ENCODE results near the gene PHOSPHO2.

The PHOSPHO2 gene

DNA sequence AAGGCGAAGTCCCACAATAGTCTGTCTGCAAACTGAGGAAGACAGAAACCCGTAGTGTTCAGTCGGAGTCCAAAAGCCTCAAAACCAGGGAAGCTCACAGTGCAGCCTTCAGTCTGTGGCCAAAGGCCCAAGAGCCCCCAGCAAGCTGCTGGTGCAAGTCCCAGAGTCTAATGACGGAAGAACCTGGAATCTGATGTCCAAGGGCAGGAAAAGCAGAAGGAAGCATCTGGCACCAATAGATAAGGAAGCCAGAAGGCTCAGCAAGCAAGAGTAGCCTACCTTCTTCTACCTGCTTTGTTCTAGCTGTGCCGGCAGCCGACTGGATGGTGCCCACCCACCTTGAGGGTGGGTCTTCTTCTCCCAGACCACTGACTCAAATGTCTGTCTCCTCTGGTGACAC, 21.9 kb upstream of the PHOSPHO2 start:
- peaks cover 12% of the 10 kb centered on the region; the same call in 1 of the 2 replicates for H3K4me1 ChIP-seq (ENCODE audit: low read length)
- H3K79me2 ChIP-seq (ENCODE audit: low read length): no peaks in the 10 kb centered on the region
- no peaks in the 10 kb centered on the region for H3K9me2 ChIP-seq (replicated peaks; ENCODE audit: insufficient read depth, low read length)
- H2AFZ ChIP-seq (ENCODE audit: low read length): no peak overlapping the region
- H3K4me2 ChIP-seq (ENCODE audit: low read depth, low read length): no peak overlapping the region
- no peak overlapping the region for H3K9ac ChIP-seq (ENCODE audit: low read length)
- H3F3A ChIP-seq (ENCODE audit: insufficient read depth, low read length): no peaks in the 10 kb centered on the region
- no peak overlapping the region for H3K4me3 ChIP-seq (ENCODE audit: low read length)
- no peaks in the 10 kb centered on the region for H4K20me1 ChIP-seq (ENCODE audit: insufficient read depth, low read length)
- H3K9me3 ChIP-seq (replicated peaks; ENCODE audit: insufficient read depth, low read length): no peaks in the 10 kb centered on the region
- H3K27me3 ChIP-seq (replicated peaks; ENCODE audit: insufficient read depth, low read length): no peaks in the 10 kb centered on the region
- H3K36me3 ChIP-seq (replicated peaks; ENCODE audit: insufficient read depth, low read length): no peaks in the 10 kb centered on the region
- H3K27ac ChIP-seq (ENCODE audit: low read length): no peak overlapping the region
- TF ChIP-seq, protein P1, sequence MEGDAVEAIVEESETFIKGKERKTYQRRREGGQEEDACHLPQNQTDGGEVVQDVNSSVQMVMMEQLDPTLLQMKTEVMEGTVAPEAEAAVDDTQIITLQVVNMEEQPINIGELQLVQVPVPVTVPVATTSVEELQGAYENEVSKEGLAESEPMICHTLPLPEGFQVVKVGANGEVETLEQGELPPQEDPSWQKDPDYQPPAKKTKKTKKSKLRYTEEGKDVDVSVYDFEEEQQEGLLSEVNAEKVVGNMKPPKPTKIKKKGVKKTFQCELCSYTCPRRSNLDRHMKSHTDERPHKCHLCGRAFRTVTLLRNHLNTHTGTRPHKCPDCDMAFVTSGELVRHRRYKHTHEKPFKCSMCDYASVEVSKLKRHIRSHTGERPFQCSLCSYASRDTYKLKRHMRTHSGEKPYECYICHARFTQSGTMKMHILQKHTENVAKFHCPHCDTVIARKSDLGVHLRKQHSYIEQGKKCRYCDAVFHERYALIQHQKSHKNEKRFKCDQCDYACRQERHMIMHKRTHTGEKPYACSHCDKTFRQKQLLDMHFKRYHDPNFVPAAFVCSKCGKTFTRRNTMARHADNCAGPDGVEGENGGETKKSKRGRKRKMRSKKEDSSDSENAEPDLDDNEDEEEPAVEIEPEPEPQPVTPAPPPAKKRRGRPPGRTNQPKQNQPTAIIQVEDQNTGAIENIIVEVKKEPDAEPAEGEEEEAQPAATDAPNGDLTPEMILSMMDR (IDR thresholded peaks at IDR 0.05; ENCODE audit: low read length): no peak
- no peak for DNase-seq

DNA sequence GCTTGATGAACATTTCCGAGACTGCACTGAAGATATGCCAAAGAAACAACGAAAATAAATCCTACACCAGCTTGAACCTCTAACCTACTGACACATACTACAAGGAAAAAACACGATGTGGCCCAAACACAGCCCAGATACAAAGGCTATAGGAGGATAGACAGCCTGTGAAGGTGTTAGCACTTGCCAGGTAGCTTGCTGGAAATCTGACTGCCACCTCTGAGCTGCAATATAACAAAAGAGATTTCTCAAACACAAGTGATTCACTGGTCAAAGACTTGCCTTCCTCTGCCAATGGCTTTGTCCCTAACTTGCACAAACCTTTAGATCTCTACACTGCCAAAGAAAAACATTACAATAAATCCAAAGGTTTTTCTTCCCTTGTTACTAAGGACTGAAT, 21.2 kb upstream of the PHOSPHO2 start:
- Histone ChIP-seq H3K36me3 (replicated peaks; ENCODE audit: insufficient read depth, low read length) (no peaks in the 10 kb centered on the region), H3K4me3 (ENCODE audit: low read length) (no peak overlapping the region), H2AFZ (ENCODE audit: low read length) (no peak overlapping the region), H3K9ac (ENCODE audit: low read length) (no peak overlapping the region), H3K4me1 (ENCODE audit: low read length) (peaks cover 12% of the 10 kb centered on the region; the same call in 1 of the 2 replicates), H3K27ac (ENCODE audit: low read length) (no peak overlapping the region), H3K79me2 (ENCODE audit: low read length) (no peaks in the 10 kb centered on the region), H4K20me1 (ENCODE audit: insufficient read depth, low read length) (no peaks in the 10 kb centered on the region), H3K4me2 (ENCODE audit: low read depth, low read length) (no peak overlapping the region), H3K9me3 (replicated peaks; ENCODE audit: insufficient read depth, low read length) (no peaks in the 10 kb centered on the region), H3K27me3 (replicated peaks; ENCODE audit: insufficient read depth, low read length) (no peaks in the 10 kb centered on the region), H3K9me2 (replicated peaks; ENCODE audit: insufficient read depth, low read length) (no peaks in the 10 kb centered on the region), H3F3A (ENCODE audit: insufficient read depth, low read length) (no peaks in the 10 kb centered on the region)
- no peak for TF ChIP-seq EZH2 (optimal IDR thresholded peaks at IDR 0.05; ENCODE audit: low read depth, low read length)
- no peak for DNase-seq

DNA sequence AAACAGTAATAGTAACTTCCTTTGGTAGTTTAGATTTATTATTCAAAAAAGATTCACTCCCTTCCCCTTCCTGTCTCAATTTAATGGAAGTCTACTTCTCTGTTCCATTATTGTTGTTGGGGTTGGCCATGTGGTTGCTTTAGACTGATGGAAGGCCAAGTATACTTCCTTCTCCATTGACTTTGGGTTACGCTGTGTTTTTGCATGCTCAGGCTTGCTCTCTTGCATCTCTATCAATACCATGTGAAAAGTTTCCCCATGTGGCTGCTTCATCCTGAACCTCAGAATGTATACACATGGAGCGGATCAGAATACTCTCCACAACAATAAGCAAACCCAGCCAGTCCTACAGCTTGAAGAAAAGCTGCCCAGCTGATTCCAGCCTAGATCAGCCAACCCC, 20.3 kb upstream of the PHOSPHO2 start:
- Histone ChIP-seq H3K27ac (ENCODE audit: low read length) (no peak overlapping the region), H3K4me3 (ENCODE audit: low read length) (no peak overlapping the region), H2AFZ (ENCODE audit: low read length) (no peak overlapping the region), H3K36me3 (replicated peaks; ENCODE audit: insufficient read depth, low read length) (no peaks in the 10 kb centered on the region), H3K27me3 (replicated peaks; ENCODE audit: insufficient read depth, low read length) (no peaks in the 10 kb centered on the region), H4K20me1 (ENCODE audit: insufficient read depth, low read length) (no peaks in the 10 kb centered on the region), H3K79me2 (ENCODE audit: low read length) (no peaks in the 10 kb centered on the region), H3K4me1 (ENCODE audit: low read length) (peaks cover 12% of the 10 kb centered on the region; the same call in 1 of the 2 replicates), H3K9ac (ENCODE audit: low read length) (no peak overlapping the region), H3K9me2 (replicated peaks; ENCODE audit: insufficient read depth, low read length) (no peaks in the 10 kb centered on the region), H3F3A (ENCODE audit: insufficient read depth, low read length) (no peaks in the 10 kb centered on the region), H3K9me3 (replicated peaks; ENCODE audit: insufficient read depth, low read length) (no peaks in the 10 kb centered on the region), H3K4me2 (ENCODE audit: low read depth, low read length) (no peak overlapping the region)
- no peak for DNase-seq
- no peak for TF ChIP-seq EZH2 (optimal IDR thresholded peaks at IDR 0.05; ENCODE audit: low read depth, low read length)
- no peak for TF ChIP-seq EZH2phosphoT487 (IDR thresholded peaks at IDR 0.05; ENCODE audit: low read length)
- TF ChIP-seq, protein P1 (IDR thresholded peaks at IDR 0.05; ENCODE audit: low read length): no peak

DNA sequence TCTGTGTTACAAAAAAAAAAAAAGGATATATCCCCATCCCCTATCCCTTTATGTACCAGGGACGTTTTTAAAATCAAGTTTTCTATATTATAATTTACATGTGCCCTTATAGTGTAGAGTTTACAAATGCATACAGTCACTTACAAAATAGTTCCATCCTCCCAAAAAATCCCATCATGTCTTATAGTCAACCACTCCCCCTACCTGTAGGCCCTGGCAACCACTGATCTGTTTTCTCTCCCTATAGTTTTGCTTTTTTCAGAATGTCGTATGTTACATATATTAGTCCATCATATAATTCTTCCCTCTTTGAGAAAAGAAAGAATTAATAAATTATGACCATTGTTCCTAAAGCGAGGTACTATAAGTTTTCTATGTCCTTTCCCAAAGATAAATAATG, 17.9 kb upstream of the PHOSPHO2 start:
- H2AFZ ChIP-seq (ENCODE audit: low read length): no peak overlapping the region
- H3K27ac ChIP-seq (ENCODE audit: low read length): no peak overlapping the region
- no peak overlapping the region for H3K4me3 ChIP-seq (ENCODE audit: low read length)
- no peaks in the 10 kb centered on the region for H3K36me3 ChIP-seq (replicated peaks; ENCODE audit: insufficient read depth, low read length)
- no peaks in the 10 kb centered on the region for H3K27me3 ChIP-seq (replicated peaks; ENCODE audit: insufficient read depth, low read length)
- TF ChIP-seq, protein P1 (IDR thresholded peaks at IDR 0.05; ENCODE audit: low read length): no peak
- no peak for TF ChIP-seq EZH2 (optimal IDR thresholded peaks at IDR 0.05; ENCODE audit: low read depth, low read length)
- TF ChIP-seq EZH2phosphoT487 (IDR thresholded peaks at IDR 0.05; ENCODE audit: low read length): no peak
- no peak overlapping the region for H3K9ac ChIP-seq (ENCODE audit: low read length)
- H3K9me3 ChIP-seq (replicated peaks; ENCODE audit: insufficient read depth, low read length): no peaks in the 10 kb centered on the region
- H3K4me1 ChIP-seq (ENCODE audit: low read length): no peaks in the 10 kb centered on the region
- no peaks in the 10 kb centered on the region for H3K9me2 ChIP-seq (replicated peaks; ENCODE audit: insufficient read depth, low read length)
- H4K20me1 ChIP-seq (ENCODE audit: insufficient read depth, low read length): no peaks in the 10 kb centered on the region
- no peak overlapping the region for H3K4me2 ChIP-seq (ENCODE audit: low read depth, low read length)
- no peaks in the 10 kb centered on the region for H3K79me2 ChIP-seq (ENCODE audit: low read length)
- H3F3A ChIP-seq (ENCODE audit: insufficient read depth, low read length): no peaks in the 10 kb centered on the region
- no peak for DNase-seq
